RWPE1 (cell line): ENCODE data around the gene PRR30.
A peak's percentile ranks its signal among the peaks of the same experiment; 100 is the strongest.

Source experiments
- CTCF ChIA-PET: fragments of 350-600 bp; sonication (Branson Sonifier 250); formaldehyde crosslinking; extraction: SDS; loops from one replicate; lab custom pipeline; 2021; lab: Yijun Ruan, JAX
- POLR2A ChIA-PET: fragments of 400-600 bp; formaldehyde crosslinking; extraction: SDS; loops from one replicate; lab custom pipeline; 2020; ENCODE audit warnings: antibody characterized with exemption; ENCODE audit not compliant: low non-redundant PET; lab: Yijun Ruan, JAX
- DNase-seq: peaks from one replicate; pipeline ENCODE4 v3.0.0; 2012; ENCODE audit warnings: low spot score
- H3K27ac ChIP-seq: fragments of 450-650 bp; 2 replicates; pipeline ENCODE4 v1.5.1; 2017
- CTCF ChIP-seq: fragments of 450-650 bp; conservative IDR thresholded peaks from 2 replicates; pipeline ENCODE4 v1.5.1; 2017; ENCODE audit warnings: low read depth, mild to moderate bottlenecking

PRR30 gene

GRCh38 chr2:27133195-27133875 lies 5.9 kb downstream of the PRR30 start:
- H3K27ac ChIP-seq, result peak overlapping the region; percentile 69

GRCh38 chr2:27131429-27131828 lies 7.8 kb downstream of the PRR30 start:
- TF ChIP-seq CTCF, result no peak
- POLR2A ChIA-PET, result no interaction called here
- CTCF ChIA-PET, result interaction anchor here (0.9 kb wide), 1 partner anchor 40 kb away, joined by 3 read pairs; no protein-coding TSS in a partner anchor
- peak overlapping the region; percentile 12; the same call in 1 of the 2 replicates for H3K27ac ChIP-seq
- DNase-seq, result no peak

More at GRCh38 chr2:27133195-27133875, 5.9 kb downstream of the PRR30 start:
- no peak for DNase-seq
- POLR2A ChIA-PET, result interaction anchor here (0.5 kb wide), 1 partner anchor 176 kb away, joined by 3 read pairs; no protein-coding TSS in a partner anchor
- no peak for TF ChIP-seq CTCF
- CTCF ChIA-PET, result interaction anchor here (0.6 to 0.9 kb wide), 3 partner anchors 35 to 173 kb away, joined by 3 to 5 read pairs (median 3); no protein-coding TSS in a partner anchor

GRCh38 chr2:27130396-27130795 lies 8.8 kb downstream of the PRR30 start:
- no peak for TF ChIP-seq CTCF
- no peak for DNase-seq
- no peak overlapping the region for H3K27ac ChIP-seq
- CTCF ChIA-PET, result no interaction called here
- POLR2A ChIA-PET, result no interaction called here

GRCh38 chr2:27128668-27129571 lies 10.3 kb downstream of the PRR30 start:
- H3K27ac ChIP-seq, result peak overlapping the region; percentile 33; the same call in 1 of the 2 replicates
- DNase-seq, result no peak
- ChIA-PET CTCF (interaction anchor here (0.7 kb wide), 1 partner anchor 41 kb away, joined by 3 read pairs; no protein-coding TSS in a partner anchor), POLR2A (no interaction called here)
- no peak for TF ChIP-seq CTCF

- POLR2A ChIA-PET, result no interaction called here
- TF ChIP-seq CTCF, result no peak
- CTCF ChIA-PET, result no interaction called here
- no peak overlapping the region for H3K27ac ChIP-seq
- DNase-seq, result no peak
Observed at GRCh38 chr2:27127883-27128667, 11.1 kb downstream of the PRR30 start.
